ENCODE results near the gene HP.

- TF ChIP-seq CTCF (conservative IDR thresholded peaks at IDR 0.05) (no peak), EZH2 (IDR thresholded peaks at IDR 0.05; ENCODE audit: low read depth) (no peak)
These were observed 9.4 kb upstream of the HP start for GRCh38 chr16:72044825-72045359.

All from PC-9 (cell line).